Fibroblast of skin of left biceps (primary cell): Measurements from ENCODE around the gene RHO.
"Not testable (repeated sequence)": the region's sequence is repeated elsewhere in the genome, so short reads cannot be mapped to it uniquely, and the experiment has no call there.

ENCODE experiments used
- DNase-seq, 2 experiments: peaks; one replicate each; pipeline ENCODE4 v3.0.0-alpha.2; 2013; ENCODE audit warnings: low read depth in 2 of 2

The RHO gene

GRCh38 chr3:129499604-129500333 lies 28.7 kb upstream of the RHO start:
- not testable (repeated sequence) for DNase-seq

- no peak for DNase-seq
Measured at GRCh38 chr3:129500334-129500658, 28.1 kb upstream of the RHO start.

- no peak for DNase-seq
Measured at GRCh38 chr3:129501630-129502029, 26.8 kb upstream of the RHO start.

- no peak for DNase-seq
Measured at GRCh38 chr3:129502641-129503408, 25.6 kb upstream of the RHO start.

GRCh38 chr3:129503471-129504291 lies 24.8 kb upstream of the RHO start:
- no peak for DNase-seq

- DNase-seq = no peak
Measured at GRCh38 chr3:129504471-129505100, 23.9 kb upstream of the RHO start.

- DNase-seq = no peak
Measured at GRCh38 chr3:129505341-129505740, 23.1 kb upstream of the RHO start.

GRCh38 chr3:129506231-129506742 lies 22.2 kb upstream of the RHO start:
- no peak for DNase-seq

- DNase-seq = no peak
Measured at GRCh38 chr3:129507181-129507831, 21.1 kb upstream of the RHO start.

GRCh38 chr3:129512595-129512994 lies 15.8 kb upstream of the RHO start:
- DNase-seq = no peak

GRCh38 chr3:129513705-129514104 lies 14.7 kb upstream of the RHO start:
- no peak for DNase-seq

GRCh38 chr3:129514110-129514509 lies 14.3 kb upstream of the RHO start:
- no peak for DNase-seq

- DNase-seq = no peak
Measured at GRCh38 chr3:129514563-129514962, 13.9 kb upstream of the RHO start.

GRCh38 chr3:129515108-129515820 lies 13.2 kb upstream of the RHO start:
- DNase-seq = not testable (repeated sequence)

GRCh38 chr3:129515821-129516432 lies 12.5 kb upstream of the RHO start:
- DNase-seq = not testable (repeated sequence)

GRCh38 chr3:129517516-129517915 lies 10.9 kb upstream of the RHO start:
- DNase-seq = no peak

GRCh38 chr3:129518038-129518561 lies 10.3 kb upstream of the RHO start:
- DNase-seq = no peak

GRCh38 chr3:129518581-129518980 lies 9.9 kb upstream of the RHO start:
- DNase-seq = no peak

- no peak for DNase-seq
Measured at GRCh38 chr3:129519449-129519848, 9.0 kb upstream of the RHO start.
